Glomerular visceral epithelial cell (primary cell): Measurements from ENCODE around the gene BAG2.

Experiments used
- DNase-seq: peaks from one replicate; pipeline ENCODE4 v3.0.0-alpha.2; 2016; ENCODE audit errors: extremely low spot score

Gene BAG2

DNA sequence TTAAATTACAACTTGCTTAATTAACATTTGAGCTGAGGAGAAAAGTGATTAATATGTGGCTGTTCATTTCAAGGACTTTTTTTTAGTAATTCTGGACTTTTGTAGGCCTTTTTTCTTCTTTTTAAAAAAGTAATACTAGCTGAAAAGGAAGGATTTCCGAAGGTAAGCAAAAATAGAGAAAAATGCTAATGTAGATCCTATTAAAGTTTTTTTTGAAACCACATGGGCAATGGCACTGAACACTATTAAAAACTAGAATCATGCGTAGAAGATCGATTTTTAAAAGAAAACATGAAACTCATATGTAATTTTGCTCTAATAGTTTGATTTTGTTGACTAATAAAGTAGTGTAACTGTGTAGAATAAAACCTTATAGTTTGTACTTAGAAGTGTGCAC is 2.4 kb downstream of the BAG2 start:
- no peak for DNase-seq

- no peak for DNase-seq
These were observed 5.6 kb downstream of the BAG2 start for GRCh38 chr6:57177545-57178265.

GRCh38 chr6:57180596-57180995 is 8.5 kb downstream of the BAG2 start:
- no peak for DNase-seq

GRCh38 chr6:57182017-57182432 is 9.9 kb downstream of the BAG2 start:
- DNase-seq = no peak

DNA sequence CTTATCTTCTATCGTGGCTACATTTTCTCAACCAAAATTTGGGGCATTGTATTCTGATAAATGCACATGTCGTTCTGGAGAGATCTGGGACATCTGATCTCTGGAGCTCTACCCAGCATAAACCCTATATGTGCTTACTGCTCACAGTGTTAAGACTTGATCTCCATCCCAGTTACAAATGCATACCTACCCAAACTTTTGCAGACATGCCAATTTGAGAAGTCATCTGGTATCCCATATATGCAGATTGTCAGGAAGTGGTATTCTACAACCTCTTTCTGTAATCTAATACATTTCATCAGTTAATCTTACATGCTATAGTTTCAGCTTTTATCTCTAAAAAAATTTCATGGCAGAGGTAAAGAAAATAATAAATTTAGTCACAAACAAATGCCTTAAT is 11.2 kb downstream of the BAG2 start:
- DNase-seq = no peak

- DNase-seq = no peak
These were observed 18.0 kb downstream of the BAG2 start for GRCh38 chr6:57190140-57190539.

GRCh38 chr6:57193177-57193576 is 21.1 kb downstream of the BAG2 start:
- DNase-seq = no peak

- no peak for DNase-seq
These were observed 23.3 kb downstream of the BAG2 start for GRCh38 chr6:57195457-57195856.

DNA sequence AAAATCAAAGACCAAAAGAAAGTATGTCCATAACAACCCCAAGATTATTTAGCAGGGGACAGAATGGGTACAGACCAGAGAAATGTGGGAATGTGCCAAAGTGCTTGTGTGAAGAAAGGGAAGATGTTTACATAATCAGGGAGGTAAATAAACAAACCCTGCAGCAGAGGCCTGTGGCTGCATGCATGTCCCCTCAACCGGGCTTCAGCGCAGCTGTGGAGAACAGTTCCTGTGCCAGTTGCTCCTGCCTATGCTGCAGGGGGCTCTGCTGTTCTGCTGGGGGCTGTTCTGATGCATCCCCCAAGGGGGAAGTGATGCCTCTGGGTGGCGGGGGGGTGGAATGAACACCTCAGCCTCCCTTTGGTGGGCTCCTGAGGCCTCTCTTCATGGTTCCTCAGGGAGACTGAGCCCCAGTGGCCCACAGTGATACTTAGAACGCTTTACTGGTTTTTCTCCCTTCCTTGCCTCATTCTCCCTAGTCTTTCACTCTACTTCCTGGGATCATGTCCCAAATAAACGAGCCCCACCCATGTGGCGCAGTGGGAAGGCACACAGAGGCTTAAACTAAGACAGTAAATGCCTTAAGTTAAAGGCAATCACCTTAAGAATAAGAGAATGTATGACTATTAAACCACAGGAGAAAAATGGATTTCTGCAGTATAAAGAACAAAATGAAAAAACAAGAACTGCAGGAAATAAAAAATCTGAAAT is 27.0 kb downstream of the BAG2 start:
- no peak for DNase-seq

DNA sequence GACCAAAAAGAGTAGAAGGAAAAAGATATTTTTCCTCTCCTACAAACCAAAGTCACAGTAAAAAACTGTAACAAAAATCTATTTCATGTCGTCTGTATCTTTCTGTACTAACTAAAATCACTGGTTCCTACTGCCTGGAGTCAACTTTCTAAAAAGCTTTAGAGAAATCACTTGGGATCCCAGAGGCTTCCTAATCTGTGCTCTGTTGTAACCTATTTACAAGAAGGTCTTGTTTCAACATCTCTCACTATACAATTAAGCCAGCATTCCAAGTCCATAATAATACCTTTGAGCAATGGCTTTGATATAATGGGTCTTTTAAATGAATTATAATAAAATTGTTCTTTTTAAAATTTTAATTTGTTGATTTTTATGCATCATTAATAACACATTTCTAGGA is 29.6 kb downstream of the BAG2 start:
- no peak for DNase-seq

DNA sequence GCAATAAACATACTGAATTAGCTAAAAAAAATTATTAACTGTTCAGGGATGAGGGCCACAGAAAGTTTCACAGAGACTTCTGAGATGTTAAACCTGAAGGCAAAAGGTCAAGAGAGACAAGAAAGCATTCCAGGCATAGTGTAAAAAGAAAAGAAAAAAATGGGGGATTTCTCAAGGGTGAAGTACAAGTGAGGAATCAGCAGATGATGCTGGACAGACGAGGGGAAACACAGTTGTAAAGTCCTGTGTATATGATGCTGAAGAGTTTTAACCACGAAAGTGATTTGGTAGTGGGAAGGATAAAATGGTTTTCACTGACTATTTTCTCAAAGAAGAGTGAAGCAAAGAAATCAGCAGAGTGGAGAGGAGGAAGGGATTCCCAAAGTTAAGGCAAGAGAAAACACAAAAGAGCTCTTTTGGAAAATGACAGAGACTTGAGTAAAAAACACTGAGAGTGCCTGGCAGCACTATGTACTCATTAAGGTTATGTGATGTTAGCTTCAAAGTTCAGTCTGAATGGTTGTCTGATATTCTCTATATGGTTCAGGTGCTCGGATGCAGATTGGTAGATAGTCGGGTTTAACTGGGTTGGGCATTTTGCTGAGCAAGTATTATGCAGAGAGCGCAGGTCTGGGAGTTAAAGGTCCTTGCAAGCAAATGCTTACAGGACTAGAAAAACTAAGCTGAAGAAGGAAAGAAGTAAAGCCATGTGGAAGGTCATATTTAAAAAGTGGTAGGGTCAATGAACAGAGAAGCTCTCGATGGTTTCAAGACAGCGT is 33.6 kb downstream of the BAG2 start:
- DNase-seq = no peak

DNA sequence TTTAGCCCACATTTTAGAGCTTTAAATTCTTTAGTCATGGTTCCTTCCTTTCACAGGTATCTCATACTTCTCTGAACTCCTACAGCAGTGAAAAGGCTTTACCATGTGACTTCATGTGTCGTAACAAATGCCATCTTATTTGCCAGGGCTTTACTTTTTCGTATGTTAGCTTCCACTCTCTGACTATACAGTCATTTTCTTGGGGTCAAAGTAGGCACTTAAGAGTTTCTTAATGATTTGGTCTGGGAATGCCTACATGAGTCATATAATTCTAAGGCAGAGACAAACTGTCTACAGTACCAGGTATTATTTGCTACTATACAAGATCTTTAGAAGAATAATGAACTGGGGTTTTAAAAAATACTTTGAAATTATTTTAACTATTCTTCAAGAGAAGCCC is 35.0 kb downstream of the BAG2 start:
- peak; percentile 36 for DNase-seq

DNA sequence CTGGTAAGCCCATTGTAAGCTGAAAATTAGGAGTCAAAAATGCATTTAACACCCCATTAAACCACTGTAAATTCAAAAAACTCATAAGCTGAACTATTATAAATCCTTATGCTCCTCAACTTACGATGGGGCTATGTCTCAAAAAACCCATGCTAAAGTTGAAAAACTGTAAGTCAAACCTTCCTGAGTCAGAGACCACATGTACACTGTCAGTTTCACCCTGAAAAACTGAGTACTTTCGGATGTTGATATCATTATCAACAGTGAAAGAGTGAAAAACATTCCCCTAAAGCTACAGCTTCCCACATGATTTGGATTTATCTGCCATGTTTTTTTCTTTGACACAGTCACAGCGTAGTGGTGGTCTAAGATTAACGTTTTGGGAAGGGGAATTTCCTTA is 35.7 kb downstream of the BAG2 start:
- no peak for DNase-seq

GRCh38 chr6:57209030-57209429 is 36.9 kb downstream of the BAG2 start:
- DNase-seq = no peak

DNA sequence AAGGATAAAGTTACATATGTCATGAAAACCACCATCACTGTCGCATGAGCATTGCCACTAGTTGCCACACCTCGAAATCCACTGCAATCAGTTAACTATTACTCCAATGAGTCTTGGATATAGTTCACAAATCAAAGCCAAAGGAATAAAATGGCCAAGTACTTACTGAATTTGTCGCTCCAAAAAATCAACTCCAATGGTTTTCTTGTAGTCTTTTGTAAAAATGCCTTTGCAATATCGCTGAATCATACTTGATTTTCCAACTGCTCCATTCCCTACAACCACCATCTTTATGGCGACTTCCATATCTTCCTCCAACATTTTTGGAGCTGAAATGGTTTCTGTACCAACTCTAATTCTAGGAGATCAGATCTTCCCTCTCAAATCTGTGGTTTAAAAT is 37.9 kb downstream of the BAG2 start:
- no peak for DNase-seq

DNA sequence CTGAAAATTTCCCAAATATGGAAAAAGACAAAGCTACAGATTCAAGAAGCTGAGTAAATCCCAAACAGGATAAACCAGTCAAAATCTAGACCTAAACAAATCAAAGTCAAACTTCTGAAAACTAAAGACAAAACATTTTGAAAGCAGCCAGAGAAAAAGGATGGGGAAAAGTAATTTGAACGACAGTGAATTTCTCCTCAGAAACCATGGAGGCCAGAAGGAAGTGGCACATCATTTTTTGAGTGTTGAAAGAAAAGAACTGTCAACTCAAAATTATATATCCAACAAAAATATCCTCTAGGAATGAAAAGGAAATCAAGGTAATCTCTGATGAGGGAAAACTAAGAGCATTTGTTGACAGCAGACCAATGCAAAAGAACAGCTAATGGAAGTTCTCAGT is 43.1 kb downstream of the BAG2 start:
- DNase-seq = no peak

DNA sequence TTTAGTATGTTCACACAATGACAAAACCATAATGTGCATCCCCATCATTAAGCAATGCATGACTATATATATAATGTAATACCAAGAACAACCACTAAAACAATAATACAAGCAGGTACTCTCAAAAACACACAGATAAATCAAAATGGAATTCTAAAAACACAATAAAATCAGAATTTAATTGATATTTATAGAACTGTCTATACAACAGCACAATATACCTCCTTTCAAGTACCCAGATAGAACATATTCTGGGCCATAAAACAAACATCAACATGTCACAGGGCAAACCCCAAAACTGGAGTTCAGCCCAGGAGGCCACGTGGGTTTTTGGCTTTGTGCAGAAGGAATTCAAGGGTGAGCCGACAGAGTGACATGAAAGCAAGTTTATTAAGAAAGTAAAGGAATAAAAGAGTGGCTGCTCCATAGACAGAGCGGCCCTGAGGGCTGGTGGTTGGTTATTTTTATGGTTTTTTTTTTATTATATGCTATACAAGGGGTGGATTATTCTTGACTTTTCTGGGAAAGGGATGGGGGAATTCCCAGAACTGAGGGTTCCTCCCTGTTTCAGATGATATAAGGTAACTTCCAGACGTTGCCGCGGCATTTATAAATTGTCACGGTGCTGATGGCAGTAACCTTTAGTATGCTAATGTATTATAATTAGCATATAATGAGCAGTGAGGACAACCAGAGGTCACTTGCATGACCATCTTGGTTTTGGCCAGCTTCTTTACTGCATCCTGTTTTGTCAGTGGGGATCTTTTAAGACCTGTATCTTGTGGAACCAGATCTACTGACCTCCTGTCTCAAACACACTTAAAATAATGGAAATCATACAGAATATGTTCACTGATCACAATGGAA is 44.3 kb downstream of the BAG2 start:
- no peak for DNase-seq

GRCh38 chr6:57217270-57217669 is 45.1 kb downstream of the BAG2 start:
- DNase-seq = no peak

GRCh38 chr6:57220083-57220703 is 48.1 kb downstream of the BAG2 start:
- DNase-seq = no peak

DNA sequence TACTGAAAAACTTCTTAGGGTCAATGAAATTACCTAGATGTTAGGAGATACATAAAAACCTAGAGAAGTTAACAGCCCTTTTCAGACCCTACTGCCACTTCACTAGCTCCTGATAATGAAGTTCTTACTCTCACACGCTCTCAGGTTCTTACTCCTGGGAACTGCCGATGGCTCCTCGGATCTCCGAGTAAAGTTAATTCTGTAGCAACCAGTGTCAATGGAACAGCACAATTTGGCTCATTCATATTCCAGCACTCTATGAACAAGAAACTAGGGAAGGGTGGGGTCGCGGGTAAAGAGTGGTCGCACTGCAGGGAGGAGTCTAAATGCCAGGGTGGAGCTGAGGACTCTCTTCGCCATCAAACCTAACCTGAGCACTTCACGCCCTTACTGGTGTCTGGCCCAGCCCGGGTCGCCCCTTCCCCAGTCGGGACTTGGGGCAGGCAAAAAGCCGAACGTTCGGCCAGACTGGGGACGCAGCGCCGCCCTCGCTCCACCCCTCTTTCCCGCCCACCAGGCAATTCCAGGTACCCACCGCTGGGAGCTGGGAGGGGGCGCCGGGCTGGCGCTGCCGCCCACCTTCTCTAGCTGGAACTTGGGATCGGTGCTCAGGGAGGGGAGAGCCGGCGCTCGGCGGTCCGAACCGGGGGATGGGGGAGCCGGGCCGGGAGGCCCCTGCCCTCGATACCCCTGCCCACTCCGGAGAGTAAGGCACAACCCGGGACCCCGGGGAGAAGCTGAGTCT is 49.2 kb downstream of the BAG2 start:
- peak; percentile 68 for DNase-seq
